ENCODE data around the gene GFOD1. TPM values are rescaled to one million over a fixed set of nuclear protein-coding genes. Genes with fewer than 3 reads are reported as not detected.

Gene GFOD1
- total and polyA plus RNA-seq, 2 of the 4 experiments (the other 2 are of a cell fraction), result 1.8 to 3.4 TPM

DNA sequence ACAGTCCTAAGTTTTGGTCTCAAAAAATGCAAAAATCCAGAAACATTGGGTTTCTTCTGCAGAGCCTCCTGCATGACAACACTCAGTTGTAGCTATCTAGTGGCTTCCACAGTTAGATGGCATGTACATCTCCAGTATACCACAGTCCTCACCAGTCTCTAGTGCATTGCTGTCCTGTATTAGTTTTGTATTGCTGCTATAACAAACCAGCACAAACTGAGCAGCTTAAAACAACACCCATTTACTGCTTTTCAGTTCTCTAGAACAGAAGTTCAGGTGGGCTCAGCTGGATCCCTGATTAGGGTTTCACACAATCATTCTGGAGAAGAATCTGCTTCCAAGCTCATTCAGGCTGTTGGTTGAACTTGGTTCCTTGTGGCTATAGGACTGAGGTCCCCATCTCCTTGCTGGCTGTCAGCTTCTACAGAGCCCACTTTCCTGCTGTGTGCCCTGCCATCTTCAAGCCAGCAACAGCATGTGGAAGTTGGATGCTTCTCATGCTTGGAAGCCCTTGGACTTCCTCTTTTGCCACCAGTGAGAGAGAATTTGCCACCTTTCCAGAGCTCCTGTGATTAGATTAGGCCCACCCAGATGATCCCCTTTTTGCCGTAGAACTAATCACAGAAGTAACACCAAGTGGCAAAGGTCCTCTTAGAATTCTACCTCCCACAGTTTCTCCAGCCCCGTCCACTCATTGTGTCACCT is 110.2 kb downstream of the GFOD1 start:
- H3K79me1 ChIP-seq (ENCODE audit: low read depth in 1 of 2, low read length in 2 of 2), result peaks cover 0 to 3% of the 10 kb centered on the region in 2 experiments; a peak in 1 of 4 replicates
- H3K27me3 ChIP-seq (ENCODE audit: control insufficient read depth, insufficient read depth, low read length), result no peaks in the 10 kb centered on the region
- no peaks in the 10 kb centered on the region for H4K20me1 ChIP-seq (ENCODE audit: insufficient read depth, low read length)
- no peak overlapping the region for H2AK9ac ChIP-seq (replicated peaks; ENCODE audit: low read depth, low read length, poor library complexity)
- no TSS peak for BruUV-seq (replicated peaks)
- no peaks in the 10 kb centered on the region for H3K36me3 ChIP-seq (ENCODE audit: control insufficient read depth, insufficient read depth, low read length)
- ATAC-seq (ENCODE audit: low read depth) (no peak), DNase-seq (no peak)
- TF ChIP-seq CEBPB (IDR thresholded peaks at IDR 0.05; ENCODE audit: low read depth, low read length), result no peak
- no peak for TF ChIP-seq RAD21 (IDR thresholded peaks at IDR 0.05; ENCODE audit: low read length)
- no peak for TF ChIP-seq CTCF (conservative IDR thresholded peaks at IDR 0.05; ENCODE audit: low read depth, low read length)
- no peak for TF ChIP-seq RFX5 (IDR thresholded peaks at IDR 0.05; ENCODE audit: low read depth, low read length)
- TF ChIP-seq MAFK (IDR thresholded peaks at IDR 0.05; ENCODE audit: low read depth, low read length), result no peak
- no peak for TF ChIP-seq ELK1 (IDR thresholded peaks at IDR 0.05; ENCODE audit: borderline replicate concordance, low read depth, low read length)
- TF ChIP-seq POLR2A (IDR thresholded peaks at IDR 0.05; ENCODE audit: low read depth, low read length), result no peak
- no peak for TF ChIP-seq RCOR1 (IDR thresholded peaks at IDR 0.05; ENCODE audit: insufficient replicate concordance, low read length)
- no peak for TF ChIP-seq MXI1 (IDR thresholded peaks at IDR 0.05; ENCODE audit: borderline replicate concordance, low read depth, low read length)
- no peak for TF ChIP-seq USF2 (IDR thresholded peaks at IDR 0.05; ENCODE audit: low read depth, low read length)
- TF ChIP-seq NFE2L2 (IDR thresholded peaks at IDR 0.05; ENCODE audit: low read depth, low read length), result no peak
- TF ChIP-seq SMC3 (IDR thresholded peaks at IDR 0.05; ENCODE audit: low read depth, low read length), result no peak
- no peak for TF ChIP-seq FOS (IDR thresholded peaks at IDR 0.05; ENCODE audit: low read depth, low read length)
- TF ChIP-seq CHD1 (IDR thresholded peaks at IDR 0.05; ENCODE audit: low read depth, low read length), result no peak
- no peak for TF ChIP-seq MAZ (IDR thresholded peaks at IDR 0.05; ENCODE audit: borderline replicate concordance, low read depth, low read length)
- TF ChIP-seq BHLHE40 (IDR thresholded peaks at IDR 0.05; ENCODE audit: low read depth, low read length), result no peak
- H3K4me1 ChIP-seq (ENCODE audit: control insufficient read depth, insufficient read depth, low read length), result 0 out of 2 replicates have a peak, but pooled peaks cover 2% of the 10 kb centered on the region
- no peak overlapping the region for H2BK5ac ChIP-seq (ENCODE audit: low read depth, low read length, poor library complexity, severe bottlenecking)
- no peak overlapping the region for H2BK120ac ChIP-seq (ENCODE audit: low read depth, low read length)
- H3K27ac ChIP-seq (ENCODE audit: insufficient read depth, low read length), result no peak overlapping the region
- CTCF ChIA-PET, result no interaction called here
- no peak overlapping the region for H3K23ac ChIP-seq (ENCODE audit: low read depth, low read length)
- H4K5ac ChIP-seq (ENCODE audit: low read depth, low read length), result no peak overlapping the region
- H3K14ac ChIP-seq (replicated peaks; ENCODE audit: low read depth, low read length), result no peak overlapping the region
- in situ Hi-C loops (cut with MboI; ENCODE audit: low sequenced_read_pairs), result no loop called here
- H4K8ac ChIP-seq (ENCODE audit: low read depth in 2 of 2, low read length in 2 of 2), result no peak overlapping the region
- H3K4ac ChIP-seq (ENCODE audit: low read depth, low read length), result no peak overlapping the region
- no peak overlapping the region for H3K9ac ChIP-seq (ENCODE audit: low read depth, low read length)
- no peak overlapping the region for H3K56ac ChIP-seq (ENCODE audit: extremely low read depth, insufficient read depth, low read length)
- H3K18ac ChIP-seq (ENCODE audit: low read depth, low read length), result no peak overlapping the region
- H3K4me3 ChIP-seq (ENCODE audit: insufficient read depth, low read depth, low read length), result no peak overlapping the region
- H2AFZ ChIP-seq (replicated peaks; ENCODE audit: low read length, poor library complexity), result no peak overlapping the region
- intact Hi-C loops (cut with micrococcal nuclease), result no loop called here
- no peaks in the 10 kb centered on the region for H3K9me1 ChIP-seq (ENCODE audit: insufficient read depth, low read length)
- no peak overlapping the region for H2BK15ac ChIP-seq (ENCODE audit: low read depth, low read length)
- POLR2A ChIA-PET (ENCODE audit: unreplicated experiment), result no interaction called here
- no peak overlapping the region for H4K91ac ChIP-seq (ENCODE audit: insufficient read depth, low read depth, low read length)
- WGBS, 2 experiments (ENCODE audit: extremely low coverage in 2 of 2, insufficient read length in 1 of 2), result no CpG with 5 or more reads among the region's 2 CpGs
- H3K9me3 ChIP-seq (ENCODE audit: control insufficient read depth, insufficient read depth, low read length), result no peaks in the 10 kb centered on the region
- no peak overlapping the region for H3K4me2 ChIP-seq (ENCODE audit: low read depth, low read length)
- H2BK20ac ChIP-seq (ENCODE audit: low read depth, low read length), result no peak overlapping the region
- no peak overlapping the region for H2AK5ac ChIP-seq (ENCODE audit: low read depth, low read length)
- dilution Hi-C loops (cut with HindIII; ENCODE audit: low sequenced_read_pairs, unreplicated experiment), result no loop called here
